Neural progenitor cell (in vitro differentiated cells): ENCODE measurements around the gene TUBA4B. TPM values are rescaled to one million over a fixed set of nuclear protein-coding genes. Genes with fewer than 3 reads are reported as not detected.
A peak's percentile ranks its signal among the peaks of the same experiment; 100 is the strongest.

Experiments used
- DNase-seq: peaks from one replicate; pipeline ENCODE4 v3.0.0-alpha.2; 2016; ENCODE audit warnings: low spot score
- H2AFZ ChIP-seq: fragments of 200-600 bp; sonication (generic); replicated peaks from 2 replicates; pipeline ENCODE4 v1.6.1; 2016; ENCODE audit warnings: antibody characterized with exemption
- H3F3A ChIP-seq: fragments of 200-600 bp; sonication (generic); 2 replicates; pipeline ENCODE4 v1.6.1; 2016; ENCODE audit warnings: antibody characterized with exemption, low read depth
- H3K27ac ChIP-seq: fragments of 200-600 bp; sonication (generic); 2 replicates; pipeline ENCODE4 v1.5.1; 2016; ENCODE audit warnings: mild to moderate bottlenecking
- H3K27me3 ChIP-seq: fragments of 200-600 bp; sonication (generic); 2 replicates; pipeline ENCODE4 v1.6.1; 2016; ENCODE audit warnings: mild to moderate bottlenecking, moderate library complexity
- H3K36me3 ChIP-seq: fragments of 200-600 bp; sonication (generic); 2 replicates; pipeline ENCODE4 v1.5.1; 2016
- H3K4me1 ChIP-seq: fragments of 200-600 bp; sonication (generic); 2 replicates; pipeline ENCODE4 v1.6.1; 2016; ENCODE audit warnings: mixed run types
- H3K4me2 ChIP-seq: fragments of 200-600 bp; sonication (generic); 2 replicates; pipeline ENCODE4 v1.6.1; 2016
- H3K4me3 ChIP-seq: fragments of 200-600 bp; sonication (generic); 2 replicates; pipeline ENCODE4 v1.5.1; 2016
- H3K79me2 ChIP-seq: fragments of 200-600 bp; sonication (generic); 2 replicates; pipeline ENCODE4 v1.6.1; 2016; ENCODE audit warnings: low read depth
- H3K9ac ChIP-seq: fragments of 200-600 bp; sonication (generic); 2 replicates; pipeline ENCODE4 v1.6.1; 2016
- H3K9me3 ChIP-seq: fragments of 200-600 bp; sonication (generic); 2 replicates; pipeline ENCODE4 v1.5.1; 2016; ENCODE audit warnings: low read depth
- H4K20me1 ChIP-seq: fragments of 200-600 bp; sonication (generic); 2 replicates; pipeline ENCODE4 v1.6.1; 2016; ENCODE audit warnings: low read depth
- H3K27ac Mint-ChIP-seq: 3 replicates; pipeline ENCODE4 v1.8.0; 2021; ENCODE audit warnings: mixed read lengths
- H3K27me3 Mint-ChIP-seq: 2 replicates; pipeline ENCODE4 v1.8.0; 2022; ENCODE audit warnings: low read depth, mild to moderate bottlenecking, inconsistent platforms, moderate library complexity, mixed read lengths; ENCODE audit not compliant: insufficient read depth
- H3K36me3 Mint-ChIP-seq: 3 replicates; pipeline ENCODE4 v1.8.0; 2021; ENCODE audit warnings: mixed read lengths
- H3K4me1 Mint-ChIP-seq: 3 replicates; pipeline ENCODE4 v1.8.0; 2021; ENCODE audit warnings: mixed read lengths
- H3K4me3 Mint-ChIP-seq: 3 replicates; pipeline ENCODE4 v1.8.0; 2021; ENCODE audit warnings: mild to moderate bottlenecking, moderate library complexity, mixed read lengths
- H3K9me3 Mint-ChIP-seq: 3 replicates; pipeline ENCODE4 v1.8.0; 2020; ENCODE audit warnings: mixed read lengths
- EZH2 ChIP-seq: fragments of 200-600 bp; sonication (generic); IDR thresholded peaks from 2 replicates; pipeline ENCODE4 v1.6.1; 2017; ENCODE audit warnings: antibody characterized with exemption, mild to moderate bottlenecking, moderate library complexity
- EZH2phosphoT487 ChIP-seq: fragments of 200-600 bp; sonication (generic); IDR thresholded peaks from 2 replicates; pipeline ENCODE4 v1.6.1; 2017; ENCODE audit warnings: antibody characterized with exemption
- total RNA-seq: library from RNA; depleted of rRNA; stranded (reverse); fragments of >200 nt; gene quantifications from 2 replicates; pipeline ENCODE4 v1.2.3, GENCODE V29; 2015; ENCODE audit warnings: low replicate concordance
- TF ChIP-seq, protein P1 (sequence below): fragments of 200-600 bp; sonication (generic); IDR thresholded peaks from 2 replicates; pipeline ENCODE4 v1.5.1; 2017; ENCODE audit warnings: antibody characterized with exemption, mild to moderate bottlenecking

The TUBA4B gene
- total RNA-seq, 1 donor from 2014 or later, result not detected

DNA sequence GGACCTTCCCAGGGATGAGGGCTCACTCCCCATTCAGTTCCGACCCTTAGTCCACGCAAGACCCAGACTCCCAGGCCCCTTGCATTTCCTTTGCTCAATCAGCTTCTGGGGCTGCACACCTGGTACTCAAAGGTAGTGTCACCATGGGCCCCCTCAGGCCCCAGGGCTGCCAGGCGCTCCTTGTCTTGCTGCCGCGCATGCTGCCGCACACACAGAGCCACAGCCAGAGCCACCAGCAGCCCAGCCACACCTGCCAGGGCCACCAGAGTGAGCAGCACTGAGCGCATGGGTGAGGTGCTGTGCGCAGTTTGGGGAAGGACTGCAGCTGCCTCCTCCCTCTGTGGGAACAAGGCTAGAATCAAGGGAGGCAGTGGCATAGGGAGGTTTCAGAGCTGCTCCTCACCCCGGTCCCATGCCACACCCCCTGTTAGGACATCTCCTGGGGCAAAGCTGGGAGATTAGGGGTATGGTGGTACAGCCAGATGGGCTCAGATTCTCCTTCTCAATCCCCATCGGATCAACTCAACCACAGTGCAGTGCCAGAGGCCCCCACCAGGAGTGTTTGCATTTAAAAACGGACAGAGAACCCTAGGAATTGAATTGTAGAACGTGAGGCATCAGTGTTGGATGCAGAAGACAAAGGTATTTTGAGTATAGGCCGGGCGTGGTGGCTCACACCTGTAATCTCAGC, 44.9 kb downstream of the TUBA4B start:
- H3K4me3 Mint-ChIP-seq, result peak overlapping the region; percentile 15
- Histone ChIP-seq H3K27me3 (peaks cover 51% of the 10 kb centered on the region), H3K4me3 (no peak overlapping the region), H3K9me3 (no peaks in the 10 kb centered on the region), H3K79me2 (no peaks in the 10 kb centered on the region), H3K4me2 (no peak overlapping the region), H4K20me1 (no peaks in the 10 kb centered on the region), H2AFZ (no peak overlapping the region), H3K4me1 (peaks cover 25% of the 10 kb centered on the region), H3K9ac (no peak overlapping the region), H3K27ac (no peak overlapping the region), H3F3A (peaks cover 6% of the 10 kb centered on the region), H3K36me3 (no peaks in the 10 kb centered on the region)
- H3K4me1 Mint-ChIP-seq, result peaks cover 37% of the 10 kb centered on the region
- H3K36me3 Mint-ChIP-seq, result no peaks in the 10 kb centered on the region
- no peaks in the 10 kb centered on the region for H3K9me3 Mint-ChIP-seq
- peaks cover 9% of the 10 kb centered on the region for H3K27me3 Mint-ChIP-seq
- H3K27ac Mint-ChIP-seq, result peak overlapping the region; percentile 85
- TF ChIP-seq, protein P1, sequence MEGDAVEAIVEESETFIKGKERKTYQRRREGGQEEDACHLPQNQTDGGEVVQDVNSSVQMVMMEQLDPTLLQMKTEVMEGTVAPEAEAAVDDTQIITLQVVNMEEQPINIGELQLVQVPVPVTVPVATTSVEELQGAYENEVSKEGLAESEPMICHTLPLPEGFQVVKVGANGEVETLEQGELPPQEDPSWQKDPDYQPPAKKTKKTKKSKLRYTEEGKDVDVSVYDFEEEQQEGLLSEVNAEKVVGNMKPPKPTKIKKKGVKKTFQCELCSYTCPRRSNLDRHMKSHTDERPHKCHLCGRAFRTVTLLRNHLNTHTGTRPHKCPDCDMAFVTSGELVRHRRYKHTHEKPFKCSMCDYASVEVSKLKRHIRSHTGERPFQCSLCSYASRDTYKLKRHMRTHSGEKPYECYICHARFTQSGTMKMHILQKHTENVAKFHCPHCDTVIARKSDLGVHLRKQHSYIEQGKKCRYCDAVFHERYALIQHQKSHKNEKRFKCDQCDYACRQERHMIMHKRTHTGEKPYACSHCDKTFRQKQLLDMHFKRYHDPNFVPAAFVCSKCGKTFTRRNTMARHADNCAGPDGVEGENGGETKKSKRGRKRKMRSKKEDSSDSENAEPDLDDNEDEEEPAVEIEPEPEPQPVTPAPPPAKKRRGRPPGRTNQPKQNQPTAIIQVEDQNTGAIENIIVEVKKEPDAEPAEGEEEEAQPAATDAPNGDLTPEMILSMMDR, result no peak
- TF ChIP-seq EZH2, result no peak
- no peak for TF ChIP-seq EZH2phosphoT487
- peak; percentile 16 for DNase-seq

- Mint-ChIP-seq H3K27me3 (peaks cover 11% of the 10 kb centered on the region), H3K4me1 (peaks cover 31% of the 10 kb centered on the region), H3K27ac (no peak overlapping the region), H3K4me3 (peak overlapping the region; percentile 64), H3K36me3 (no peaks in the 10 kb centered on the region), H3K9me3 (no peaks in the 10 kb centered on the region)
- peak; percentile 53 for TF ChIP-seq EZH2
- TF ChIP-seq, protein P1, result peak; percentile 94
- no peak for TF ChIP-seq EZH2phosphoT487
- no peaks in the 10 kb centered on the region for H3K79me2 ChIP-seq
- H3K27me3 ChIP-seq, result peaks cover 54% of the 10 kb centered on the region
- no peak overlapping the region for H3K4me3 ChIP-seq
- peak overlapping the region; percentile 50 for H3K4me2 ChIP-seq
- no peak overlapping the region for H3K9ac ChIP-seq
- no peaks in the 10 kb centered on the region for H4K20me1 ChIP-seq
- no peaks in the 10 kb centered on the region for H3K9me3 ChIP-seq
- peak overlapping the region; percentile 83 for H2AFZ ChIP-seq
- peak; percentile 81 for DNase-seq
- peaks cover 25% of the 10 kb centered on the region for H3K4me1 ChIP-seq
- no peak overlapping the region for H3K27ac ChIP-seq
- no peaks in the 10 kb centered on the region for H3K36me3 ChIP-seq
- peaks cover 6% of the 10 kb centered on the region for H3F3A ChIP-seq
These were observed 45.8 kb downstream of the TUBA4B start for GRCh38 chr2:219298759-219299371.

DNA sequence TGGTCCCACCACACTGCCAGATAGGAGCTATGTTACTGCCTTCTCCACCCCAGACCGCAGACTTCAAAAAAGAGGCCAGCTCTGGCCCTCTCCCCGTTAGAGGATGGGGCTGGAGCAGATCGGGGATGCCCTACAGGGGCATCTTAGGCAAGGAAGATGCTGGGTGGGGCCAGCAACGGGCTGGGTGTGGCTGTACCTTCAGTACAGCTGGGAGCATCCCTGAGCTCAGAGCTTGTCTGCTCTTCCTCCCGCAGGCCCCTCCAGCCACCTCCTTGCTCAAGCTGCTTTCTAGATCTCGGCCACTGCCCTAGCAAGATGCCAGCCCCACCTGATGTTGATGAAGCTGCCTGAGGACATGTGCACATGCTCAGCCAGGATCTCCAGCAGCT, 46.3 kb downstream of the TUBA4B start:
- peak overlapping the region; percentile 64 for H3K4me3 Mint-ChIP-seq
- TF ChIP-seq, protein P1, result no peak
- TF ChIP-seq EZH2, result no peak
- no peak for TF ChIP-seq EZH2phosphoT487
- Histone ChIP-seq H4K20me1 (no peaks in the 10 kb centered on the region), H2AFZ (no peak overlapping the region), H3K79me2 (no peaks in the 10 kb centered on the region), H3K4me2 (peak overlapping the region; percentile 50), H3K9ac (no peak overlapping the region), H3K4me1 (peaks cover 21% of the 10 kb centered on the region), H3F3A (peaks cover 6% of the 10 kb centered on the region), H3K36me3 (no peaks in the 10 kb centered on the region), H3K9me3 (no peaks in the 10 kb centered on the region), H3K27ac (no peak overlapping the region), H3K4me3 (no peak overlapping the region), H3K27me3 (peaks cover 55% of the 10 kb centered on the region)
- H3K36me3 Mint-ChIP-seq, result no peaks in the 10 kb centered on the region
- no peaks in the 10 kb centered on the region for H3K9me3 Mint-ChIP-seq
- H3K27ac Mint-ChIP-seq, result no peak overlapping the region
- peaks cover 26% of the 10 kb centered on the region for H3K4me1 Mint-ChIP-seq
- peaks cover 11% of the 10 kb centered on the region for H3K27me3 Mint-ChIP-seq
- DNase-seq, result no peak
